HepG2 (cell line): ENCODE data around the gene GCM1. TPM values are rescaled to one million over a fixed set of nuclear protein-coding genes. Genes with fewer than 3 reads are reported as not detected.
A peak's percentile ranks its signal among the peaks of the same experiment; 100 is the strongest.

Experiments used
- ARNTL ChIP-seq: sonication (generic); formaldehyde crosslinking; IDR thresholded peaks from 2 replicates; pipeline ENCODE4 v1.4.0; 2020; ENCODE audit warnings: mild to moderate bottlenecking, missing genetic modification reagents
- CTCF ChIP-seq: sonication (generic); formaldehyde crosslinking; IDR thresholded peaks from 2 replicates; pipeline ENCODE4 v1.5.0; 2020; ENCODE audit warnings: mild to moderate bottlenecking, missing genetic modification reagents, moderate library complexity
- FOXO1 ChIP-seq: sonication (generic); formaldehyde crosslinking; IDR thresholded peaks from 2 replicates; pipeline ENCODE4 v1.4.0; 2020; ENCODE audit warnings: missing genetic modification reagents
- JUNB ChIP-seq: sonication (generic); formaldehyde crosslinking; IDR thresholded peaks from 2 replicates; pipeline ENCODE4 v1.8.0; 2022; ENCODE audit warnings: missing genetic modification reagents, mild to moderate bottlenecking, borderline replicate concordance
- NFIC ChIP-seq: IDR thresholded peaks from 2 replicates; pipeline ENCODE4 v1.6.1; 2012; ENCODE audit warnings: mild to moderate bottlenecking, low read length, inconsistent platforms
- PAXIP1 ChIP-seq: sonication (generic); formaldehyde crosslinking; conservative IDR thresholded peaks from 2 replicates; pipeline ENCODE4 v1.4.0; 2020; ENCODE audit warnings: mild to moderate bottlenecking, missing genetic modification reagents, moderate library complexity
- SALL2 ChIP-seq: sonication (generic); formaldehyde crosslinking; IDR thresholded peaks from 2 replicates; pipeline ENCODE4 v1.8.1; 2023; ENCODE audit warnings: mild to moderate bottlenecking, missing genetic modification reagents, inconsistent platforms
- TGIF2 ChIP-seq: IDR thresholded peaks from 2 replicates; pipeline ENCODE4 v1.6.1; 2016; ENCODE audit warnings: control low read depth, missing compliant biosample characterization
- TSC22D2 ChIP-seq: sonication (generic); formaldehyde crosslinking; IDR thresholded peaks from 2 replicates; pipeline ENCODE4 v1.5.1; 2020; ENCODE audit warnings: missing genetic modification reagents, mild to moderate bottlenecking, borderline replicate concordance
- ZBTB40 ChIP-seq, 2 experiments: fragments of 450-650 bp in 1 of 2; sonication (generic) in 1 of 2; formaldehyde crosslinking in 1 of 2; IDR thresholded peaks; 2 replicates each; pipeline versions ENCODE4 v1.6.1 to v1.8.0; 2016 to 2022; ENCODE audit warnings: antibody characterized with exemption in 1 of 2, mild to moderate bottlenecking in 1 of 2, missing genetic modification reagents in 1 of 2
- ZBTB8A ChIP-seq: sonication (generic); formaldehyde crosslinking; IDR thresholded peaks from 2 replicates; pipeline ENCODE4 v1.4.0; 2020; ENCODE audit warnings: mild to moderate bottlenecking, low read depth, missing genetic modification reagents, borderline replicate concordance
- ZFP41 ChIP-seq: sonication (generic); formaldehyde crosslinking; IDR thresholded peaks from 2 replicates; pipeline ENCODE4 v1.4.0; 2020; ENCODE audit warnings: mild to moderate bottlenecking, missing genetic modification reagents, borderline replicate concordance
- ZNF354B ChIP-seq: sonication (generic); formaldehyde crosslinking; IDR thresholded peaks from 2 replicates; pipeline ENCODE4 v1.8.0; 2022; ENCODE audit warnings: mild to moderate bottlenecking, missing genetic modification reagents
- ZZZ3 ChIP-seq: sonication (generic); formaldehyde crosslinking; IDR thresholded peaks from 2 replicates; pipeline ENCODE4 v1.4.0; 2020; ENCODE audit warnings: missing genetic modification reagents, mild to moderate bottlenecking, borderline replicate concordance
- polyA plus RNA-seq, 8 experiments: library from polyadenylated mRNA; depleted of rRNA in 3 of 8; stranded (reverse) in 7 of 8; unstranded in 1 of 8; fragments of >200 nt; fragmentation: Illumina TruSeq in 4 of 8; extraction: Trizol in 4 of 8; gene quantifications; 2 replicates each; pipeline versions ENCODE4 v1.2.1 to v1.2.3, GENCODE V29; 2011 to 2016; ENCODE audit warnings: low read depth in 4 of 8, missing spikeins in 1 of 8, mixed read lengths in 1 of 8; ENCODE audit not compliant: insufficient read depth in 1 of 8
- total RNA-seq, 5 experiments: library from RNA; depleted of rRNA; stranded (reverse); fragments of >200 nt; fragmentation: Illumina TruSeq; extraction: Trizol; gene quantifications; 2 replicates each; pipeline ENCODE4 v1.2.3, GENCODE V29; 2016; ENCODE audit warnings: low read depth in 1 of 5

GCM1 gene
- total and polyA plus RNA-seq, 2 of the 13 experiments (the other 11 are each of a cell fraction or from before 2014, with no cell fraction given): 0.04 to 0.13 TPM

GRCh38 chr6:53119772-53120409, 28.8 kb downstream of the GCM1 start (continued):
- 0 out of 2 replicates have a peak, but pooled peaks have one; percentile 30 for TF ChIP-seq CTCF
- TF ChIP-seq NFIC: peak; percentile 79; the same call in 1 of the 2 replicates
- no peak for TF ChIP-seq ZFP41 (CRISPR knock-in tag)
- no peak for TF ChIP-seq ZBTB8A (CRISPR knock-in tag)
- 0 out of 2 replicates have a peak, but pooled peaks have one; percentile 44 for TF ChIP-seq ZNF354B
- TF ChIP-seq ZZZ3 (CRISPR knock-in tag): 0 out of 2 replicates have a peak, but pooled peaks have one; percentile 16
- 0 out of 2 replicates have a peak, but pooled peaks have one; percentile 46 for TF ChIP-seq TGIF2
- peak; percentile 64; the same call in 1 of the 2 replicates for TF ChIP-seq ARNTL (CRISPR knock-in tag)
- TF ChIP-seq PAXIP1: peak; percentile 82
- peak; percentile 48; the same call in 1 of the 2 replicates for TF ChIP-seq TSC22D2 (CRISPR knock-in tag)
- TF ChIP-seq SALL2 (CRISPR knock-in tag): peak; percentile 48; the same call in 1 of the 2 replicates
- peak; percentile 87 for TF ChIP-seq JUNB (CRISPR knock-in tag)
- TF ChIP-seq ZBTB40 (IDR thresholded peaks at IDR 0.05): no peak
- peak; percentile 74; the same call in 1 of the 2 replicates for TF ChIP-seq ZBTB40 (CRISPR knock-in tag; IDR thresholded peaks at IDR 0.05)
- TF ChIP-seq FOXO1: peak; percentile 61
